ENCODE results near the gene MAG. TPM values are rescaled to one million over a fixed set of nuclear protein-coding genes. Genes with fewer than 3 reads are reported as not detected.
"Not testable (repeated sequence)": the region's sequence is repeated elsewhere in the genome, so short reads cannot be mapped to it uniquely, and the experiment has no call there.

MAG gene
- total RNA-seq, 1 experiment from 2014 or later: not detected

GRCh38 chr19:35360081-35360480, 68.1 kb downstream of the MAG start:
- in situ Hi-C loops (cut with HindIII; ENCODE audit: low pct_unique_long_range_greater_than_20kb, low sequenced_read_pairs); DNase-seq (ENCODE audit: low read depth, low spot score): not testable (repeated sequence)

DNA sequence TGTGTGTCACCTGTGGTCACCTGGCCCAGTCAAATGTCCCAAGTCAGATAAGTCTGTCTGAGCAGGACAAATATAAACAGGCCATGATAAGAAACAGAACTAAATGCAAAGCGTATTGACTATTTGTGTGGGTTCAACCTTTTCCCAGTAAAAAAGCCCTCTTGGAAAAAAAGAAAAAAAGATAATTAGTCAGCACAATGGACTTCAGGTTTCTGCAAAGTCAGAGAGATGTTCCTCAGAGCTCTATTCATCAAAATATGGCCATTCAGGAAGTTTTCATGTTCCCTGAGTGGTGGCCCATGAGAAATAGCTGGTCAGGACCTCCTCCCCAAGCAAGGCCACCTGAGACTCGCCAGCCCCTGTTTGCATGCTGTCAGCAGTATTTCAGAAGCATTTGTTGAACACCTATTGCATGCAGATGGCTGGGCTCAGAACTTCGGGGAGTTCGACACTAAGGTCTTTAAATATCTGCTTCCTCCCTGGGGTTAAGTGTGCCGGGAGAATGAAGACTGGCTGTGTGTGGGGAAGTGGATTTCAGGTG, 69.0 kb downstream of the MAG start:
- in situ Hi-C loops (cut with HindIII; ENCODE audit: low pct_unique_long_range_greater_than_20kb, low sequenced_read_pairs): no loop called here
- no peak for DNase-seq (ENCODE audit: low read depth, low spot score)

GRCh38 chr19:35362261-35363000, 70.5 kb downstream of the MAG start:
- no peak for DNase-seq (ENCODE audit: low read depth, low spot score)
- in situ Hi-C loops (cut with HindIII; ENCODE audit: low pct_unique_long_range_greater_than_20kb, low sequenced_read_pairs): no loop called here

GRCh38 chr19:35363001-35363590, 71.1 kb downstream of the MAG start:
- in situ Hi-C loops (cut with HindIII; ENCODE audit: low pct_unique_long_range_greater_than_20kb, low sequenced_read_pairs): no loop called here
- no peak for DNase-seq (ENCODE audit: low read depth, low spot score)

Other genes starting within 250 kb of the MAG start
- gene FXYD3, start 176.3 kb upstream of the MAG start, total RNA-seq (2014; rRNA removed; shearing (Covaris generic)): not detected in 2 replicates
- 0.11 TPM in 1 of 2 replicates, not detected in the other for gene LGI4, start 157.1 kb upstream of the MAG start, total RNA-seq (2014; rRNA removed; shearing (Covaris generic))
- not detected in 2 replicates for gene FXYD1, start 153.3 kb upstream of the MAG start, total RNA-seq (2014; rRNA removed; shearing (Covaris generic))
- gene FXYD7, start 148.9 kb upstream of the MAG start, total RNA-seq (2014; rRNA removed; shearing (Covaris generic)): not detected in 2 replicates
- gene FXYD5, start 137.4 kb upstream of the MAG start, total RNA-seq (2014; rRNA removed; shearing (Covaris generic)): 71.3 and 79.3 TPM in 2 replicates
- not detected in 2 replicates for gene FAM187B, start 63.4 kb upstream of the MAG start, total RNA-seq (2014; rRNA removed; shearing (Covaris generic))
- gene LSR, start 43.2 kb upstream of the MAG start, total RNA-seq (2014; rRNA removed; shearing (Covaris generic)): 0.98 and 1.2 TPM in 2 replicates
- gene USF2, start 23.2 kb upstream of the MAG start, total RNA-seq (2014; rRNA removed; shearing (Covaris generic)): 78.1 and 82.7 TPM in 2 replicates
- gene HAMP, start 9.6 kb upstream of the MAG start, total RNA-seq (2014; rRNA removed; shearing (Covaris generic)): not detected in 2 replicates
- gene CD22, start 37.0 kb downstream of the MAG start, total RNA-seq (2014; rRNA removed; shearing (Covaris generic)): 4.4 and 5.5 TPM in 2 replicates
- gene FFAR1, start 55.7 kb downstream of the MAG start, total RNA-seq (2014; rRNA removed; shearing (Covaris generic)): not detected in 2 replicates
- gene FFAR3, start 66.3 kb downstream of the MAG start, total RNA-seq (2014; rRNA removed; shearing (Covaris generic)): not detected in 2 replicates
- gene GPR42, start 78.9 kb downstream of the MAG start, total RNA-seq (2014; rRNA removed; shearing (Covaris generic)): not detected in 2 replicates
- gene FFAR2, start 156.1 kb downstream of the MAG start, total RNA-seq (2014; rRNA removed; shearing (Covaris generic)): 0.13 TPM in 1 of 2 replicates, not detected in the other
- not detected in 2 replicates for gene KRTDAP, start 198.3 kb downstream of the MAG start, total RNA-seq (2014; rRNA removed; shearing (Covaris generic))
- 16.7 and 23.0 TPM in 2 replicates for gene DMKN, start 221.5 kb downstream of the MAG start, total RNA-seq (2014; rRNA removed; shearing (Covaris generic))
- 0.11 TPM in 1 of 2 replicates, not detected in the other for gene SBSN, start 236.2 kb downstream of the MAG start, total RNA-seq (2014; rRNA removed; shearing (Covaris generic))
- 3.2 and 3.6 TPM in 2 replicates for gene GAPDHS, start 241.3 kb downstream of the MAG start, total RNA-seq (2014; rRNA removed; shearing (Covaris generic))

Measured in SK-MEL-5 (cell line).